ENCODE results near the gene STX17.
"Not testable (repeated sequence)": the region's sequence is repeated elsewhere in the genome, so short reads cannot be mapped to it uniquely, and the experiment has no call there.

Gene STX17

GRCh38 chr9:99906403-99907207 lies at the start of gene STX17:
TSS of gene STX17 (plus strand) at chr9:99906654. CDS start at chr9:99915240, 8,586 bp downstream.
- Mint-ChIP-seq H3K36me3 (ENCODE audit: low read depth) (peaks cover 5% of the 10 kb centered on the region), H3K9me3 (no peaks in the 10 kb centered on the region), H3K27ac (peak within 1 kb of the TSS; percentile 98), H3K4me1 (ENCODE audit: low read depth) (peaks cover 20% of the 10 kb centered on the region), H3K27me3 (ENCODE audit: low read depth) (peaks cover 21% of the 10 kb centered on the region), H3K4me3 (peak within 1 kb of the TSS; percentile 95)

GRCh38 chr9:99857576-99857975 lies 48.9 kb upstream of the STX17 start:
- H3K9me3 Mint-ChIP-seq; H3K4me1 Mint-ChIP-seq (ENCODE audit: low read depth); H3K27me3 Mint-ChIP-seq (ENCODE audit: low read depth); H3K36me3 Mint-ChIP-seq (ENCODE audit: low read depth); H3K4me3 Mint-ChIP-seq; H3K27ac Mint-ChIP-seq: not testable (repeated sequence)

DNA sequence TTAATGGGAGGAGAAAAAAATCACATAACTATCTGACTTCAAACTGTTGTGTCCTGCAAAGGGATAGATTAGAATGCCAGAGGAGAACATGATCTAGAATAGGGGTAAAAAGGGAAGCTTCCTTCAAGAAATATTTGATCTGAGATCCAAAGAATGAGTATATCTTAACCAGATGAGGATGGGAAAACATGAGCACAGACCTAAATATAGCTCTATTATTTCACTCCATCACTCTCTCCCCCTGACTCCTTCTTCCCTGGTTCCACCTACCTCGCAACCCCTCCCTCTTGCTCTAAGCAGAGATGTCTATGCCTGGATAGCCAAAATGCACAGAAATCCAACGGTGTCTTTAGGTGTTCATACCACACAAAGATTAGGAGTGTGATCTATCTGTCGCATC lies 48.4 kb upstream of the STX17 start:
- H3K4me3 Mint-ChIP-seq, result no peak overlapping the region
- H3K27me3 Mint-ChIP-seq (ENCODE audit: low read depth), result peaks cover 3% of the 10 kb centered on the region
- H3K9me3 Mint-ChIP-seq, result no peaks in the 10 kb centered on the region
- peaks cover 3% of the 10 kb centered on the region for H3K4me1 Mint-ChIP-seq (ENCODE audit: low read depth)
- no peak overlapping the region for H3K27ac Mint-ChIP-seq
- H3K36me3 Mint-ChIP-seq (ENCODE audit: low read depth), result peaks cover 4% of the 10 kb centered on the region

DNA sequence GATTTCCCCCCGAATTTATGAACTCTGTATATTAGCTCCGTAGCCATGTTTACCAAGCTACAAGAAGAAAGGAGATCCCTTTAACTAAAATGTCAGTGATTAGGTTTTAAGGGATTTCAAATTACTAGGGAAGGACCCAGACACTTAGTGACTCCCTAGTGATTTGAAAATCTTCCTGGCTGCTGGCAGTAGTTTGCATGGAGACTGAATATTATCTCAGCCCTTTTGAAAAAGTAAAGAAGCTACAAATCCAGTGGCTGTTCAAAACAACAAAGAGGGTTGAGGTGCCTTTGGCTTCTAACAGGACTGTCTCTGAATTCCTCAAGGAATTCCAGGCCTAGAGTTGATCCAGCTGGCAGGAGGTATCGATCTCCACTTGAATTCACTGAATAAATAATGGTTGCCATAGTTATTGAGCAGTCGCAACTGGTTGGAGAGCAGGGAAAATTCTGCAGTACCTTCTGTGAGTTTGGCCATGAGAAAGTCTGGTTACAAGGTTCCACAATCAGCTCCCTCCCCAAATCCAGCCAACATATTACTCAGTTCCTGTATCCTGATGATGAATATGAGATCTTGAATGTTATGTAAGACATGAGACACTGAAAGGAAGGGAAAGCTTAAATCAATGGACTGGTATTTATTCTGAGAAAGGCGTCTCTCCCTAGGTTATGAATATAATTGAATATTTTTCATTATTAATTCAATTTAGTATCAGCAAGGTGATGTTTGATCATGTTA lies 47.0 kb upstream of the STX17 start:
- Mint-ChIP-seq H3K9me3 (no peaks in the 10 kb centered on the region), H3K36me3 (ENCODE audit: low read depth) (peaks cover 10% of the 10 kb centered on the region), H3K27me3 (ENCODE audit: low read depth) (peaks cover 3% of the 10 kb centered on the region), H3K4me1 (ENCODE audit: low read depth) (peaks cover 3% of the 10 kb centered on the region), H3K27ac (no peak overlapping the region), H3K4me3 (no peak overlapping the region)

DNA sequence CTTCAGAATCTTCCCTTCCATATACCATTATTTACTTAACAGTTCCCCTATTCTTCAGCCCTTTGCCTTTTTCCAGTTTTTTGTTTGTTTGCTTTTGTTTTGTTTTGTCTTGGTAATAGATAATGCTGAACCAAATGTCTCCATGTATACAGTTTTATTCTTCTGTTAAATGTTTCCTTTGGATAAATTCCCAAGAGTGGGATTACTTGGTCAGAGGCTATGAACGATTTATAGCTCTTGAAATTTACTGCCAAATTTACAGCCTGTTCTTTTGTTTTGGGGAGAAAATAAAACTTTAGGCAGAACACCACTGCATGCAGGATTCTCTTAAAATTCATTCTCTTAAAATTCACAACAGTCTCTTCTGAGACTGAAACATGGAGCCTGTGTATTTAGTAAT lies 46.2 kb upstream of the STX17 start:
- no peak overlapping the region for H3K4me3 Mint-ChIP-seq
- H3K27ac Mint-ChIP-seq, result no peak overlapping the region
- H3K9me3 Mint-ChIP-seq, result no peaks in the 10 kb centered on the region
- H3K36me3 Mint-ChIP-seq (ENCODE audit: low read depth), result peaks cover 8% of the 10 kb centered on the region
- H3K4me1 Mint-ChIP-seq (ENCODE audit: low read depth), result peaks cover 2% of the 10 kb centered on the region
- peaks cover 3% of the 10 kb centered on the region for H3K27me3 Mint-ChIP-seq (ENCODE audit: low read depth)

DNA sequence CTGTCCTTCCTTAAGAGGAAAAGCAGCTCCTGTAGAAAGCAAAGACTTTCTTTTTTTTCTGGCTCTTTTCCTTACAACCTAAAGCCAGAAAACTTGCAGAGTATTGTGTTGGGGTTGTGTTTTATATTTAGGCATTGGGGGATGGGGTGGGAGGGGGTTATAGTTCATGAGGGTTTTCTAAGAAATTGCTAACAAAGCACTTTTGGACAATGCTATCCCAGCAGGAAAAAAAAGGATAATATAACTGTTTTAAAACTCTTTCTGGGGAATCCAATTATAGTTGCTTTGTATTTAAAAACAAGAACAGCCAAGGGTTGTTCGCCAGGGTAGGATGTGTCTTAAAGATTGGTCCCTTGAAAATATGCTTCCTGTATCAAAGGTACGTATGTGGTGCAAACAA lies 42.5 kb upstream of the STX17 start:
- no peak overlapping the region for H3K27ac Mint-ChIP-seq

DNA sequence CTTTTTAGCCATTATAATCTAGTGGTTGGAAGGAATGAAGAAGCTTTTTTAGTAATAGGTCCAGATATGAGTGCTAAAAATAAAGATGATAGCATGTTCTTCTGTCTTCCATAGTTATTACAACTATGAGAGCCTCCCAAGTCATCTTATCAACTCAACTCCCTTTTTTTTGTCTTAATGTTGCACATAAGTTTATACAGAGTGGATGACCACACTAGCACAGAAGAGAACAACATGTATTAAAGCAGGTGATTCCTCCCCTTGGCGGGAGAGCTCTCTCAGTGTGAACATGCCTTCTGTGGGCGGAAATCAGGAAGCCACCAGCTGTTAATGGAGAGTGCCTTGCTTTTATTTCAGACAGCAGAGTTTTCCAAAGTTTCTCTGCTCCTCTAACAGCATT lies 40.1 kb upstream of the STX17 start:
- Mint-ChIP-seq H3K9me3 (no peaks in the 10 kb centered on the region), H3K27ac (no peak overlapping the region), H3K4me3 (no peak overlapping the region), H3K4me1 (ENCODE audit: low read depth) (peaks cover 27% of the 10 kb centered on the region), H3K36me3 (ENCODE audit: low read depth) (peaks cover 6% of the 10 kb centered on the region), H3K27me3 (ENCODE audit: low read depth) (no peaks in the 10 kb centered on the region)

More for the DNA sequence above, 42.5 kb upstream of the STX17 start:
- no peaks in the 10 kb centered on the region for H3K9me3 Mint-ChIP-seq
- peaks cover 17% of the 10 kb centered on the region for H3K4me1 Mint-ChIP-seq (ENCODE audit: low read depth)
- peaks cover 6% of the 10 kb centered on the region for H3K36me3 Mint-ChIP-seq (ENCODE audit: low read depth)
- H3K27me3 Mint-ChIP-seq (ENCODE audit: low read depth), result no peaks in the 10 kb centered on the region
- no peak overlapping the region for H3K4me3 Mint-ChIP-seq

GRCh38 chr9:99867536-99867935 lies 38.9 kb upstream of the STX17 start:
- Mint-ChIP-seq H3K4me1 (ENCODE audit: low read depth) (peaks cover 27% of the 10 kb centered on the region), H3K4me3 (no peak overlapping the region), H3K36me3 (ENCODE audit: low read depth) (peaks cover 6% of the 10 kb centered on the region), H3K9me3 (no peaks in the 10 kb centered on the region), H3K27ac (no peak overlapping the region), H3K27me3 (ENCODE audit: low read depth) (no peaks in the 10 kb centered on the region)

DNA sequence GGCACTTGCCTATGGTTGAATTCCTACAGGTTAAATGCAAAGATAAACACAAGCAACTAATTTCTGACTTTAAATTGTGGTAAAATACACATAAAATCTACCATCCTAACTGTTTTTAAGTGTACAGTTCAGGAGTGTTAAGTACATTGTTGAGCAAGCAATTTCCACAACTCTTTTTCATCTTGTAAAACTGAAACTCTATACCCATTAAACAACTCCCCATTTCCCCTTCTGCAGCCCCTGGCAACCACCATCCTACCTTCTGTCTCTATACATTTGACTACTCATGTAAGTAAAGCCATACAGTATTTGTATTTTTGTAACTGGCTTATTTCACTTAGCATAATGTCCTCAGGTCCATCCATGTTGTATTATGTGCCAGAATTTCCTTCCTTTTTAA lies 38.5 kb upstream of the STX17 start:
- H3K9me3 Mint-ChIP-seq, result no peaks in the 10 kb centered on the region
- peaks cover 6% of the 10 kb centered on the region for H3K36me3 Mint-ChIP-seq (ENCODE audit: low read depth)
- no peak overlapping the region for H3K27ac Mint-ChIP-seq
- H3K4me1 Mint-ChIP-seq (ENCODE audit: low read depth), result peaks cover 27% of the 10 kb centered on the region
- H3K27me3 Mint-ChIP-seq (ENCODE audit: low read depth), result no peaks in the 10 kb centered on the region
- H3K4me3 Mint-ChIP-seq, result no peak overlapping the region

DNA sequence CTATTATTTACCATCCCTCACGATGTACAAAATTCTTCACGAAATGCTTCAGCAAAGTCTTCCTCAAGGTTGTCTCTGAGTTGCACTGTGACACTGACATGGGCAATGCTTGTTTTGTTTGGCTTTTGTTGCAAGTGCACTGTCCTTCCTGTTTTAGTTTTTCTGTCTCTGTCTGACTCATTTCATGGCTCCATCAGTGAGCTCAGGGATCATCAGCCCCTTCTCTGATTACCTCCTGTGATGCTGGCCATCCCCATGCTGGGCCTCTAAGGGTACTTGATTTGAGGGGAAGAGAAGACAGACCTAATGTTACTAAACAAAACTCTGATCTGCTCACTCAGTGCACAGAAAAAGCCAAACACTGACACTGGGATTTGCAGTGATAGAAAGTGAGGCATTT lies 37.6 kb upstream of the STX17 start:
- Mint-ChIP-seq H3K4me3 (no peak overlapping the region), H3K27ac (peak overlapping the region; percentile 23), H3K4me1 (ENCODE audit: low read depth) (peaks cover 29% of the 10 kb centered on the region), H3K27me3 (ENCODE audit: low read depth) (peaks cover 2% of the 10 kb centered on the region), H3K36me3 (ENCODE audit: low read depth) (peaks cover 2% of the 10 kb centered on the region), H3K9me3 (no peaks in the 10 kb centered on the region)

GRCh38 chr9:99870126-99870525 lies 36.3 kb upstream of the STX17 start:
- H3K36me3 Mint-ChIP-seq (ENCODE audit: low read depth), result no peaks in the 10 kb centered on the region
- peaks cover 4% of the 10 kb centered on the region for H3K9me3 Mint-ChIP-seq
- no peak overlapping the region for H3K27ac Mint-ChIP-seq
- H3K27me3 Mint-ChIP-seq (ENCODE audit: low read depth), result peaks cover 11% of the 10 kb centered on the region
- H3K4me3 Mint-ChIP-seq, result no peak overlapping the region
- H3K4me1 Mint-ChIP-seq (ENCODE audit: low read depth), result peaks cover 33% of the 10 kb centered on the region

DNA sequence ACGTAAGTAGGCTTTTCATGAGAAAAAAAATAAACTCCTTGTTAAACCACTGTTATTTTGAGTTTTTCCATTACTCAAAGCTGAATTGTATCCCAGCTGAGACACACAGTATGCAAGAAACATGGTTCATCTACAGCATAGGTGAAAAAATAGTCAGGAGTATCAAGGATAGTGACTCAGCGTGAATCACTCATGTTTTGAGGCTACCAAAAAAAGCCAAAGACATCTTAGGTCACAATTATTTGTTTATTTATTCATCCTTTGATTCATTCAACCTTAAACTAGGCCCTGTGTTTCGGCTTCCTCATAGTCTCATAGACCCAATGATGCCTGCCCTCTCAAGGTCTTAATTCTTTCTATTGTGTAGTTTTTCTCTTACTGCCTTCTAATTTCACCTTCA lies 32.9 kb upstream of the STX17 start:
- Mint-ChIP-seq H3K9me3 (peaks cover 7% of the 10 kb centered on the region), H3K27ac (no peak overlapping the region), H3K36me3 (ENCODE audit: low read depth) (no peaks in the 10 kb centered on the region), H3K4me1 (ENCODE audit: low read depth) (peaks cover 20% of the 10 kb centered on the region), H3K4me3 (no peak overlapping the region), H3K27me3 (ENCODE audit: low read depth) (peaks cover 23% of the 10 kb centered on the region)

DNA sequence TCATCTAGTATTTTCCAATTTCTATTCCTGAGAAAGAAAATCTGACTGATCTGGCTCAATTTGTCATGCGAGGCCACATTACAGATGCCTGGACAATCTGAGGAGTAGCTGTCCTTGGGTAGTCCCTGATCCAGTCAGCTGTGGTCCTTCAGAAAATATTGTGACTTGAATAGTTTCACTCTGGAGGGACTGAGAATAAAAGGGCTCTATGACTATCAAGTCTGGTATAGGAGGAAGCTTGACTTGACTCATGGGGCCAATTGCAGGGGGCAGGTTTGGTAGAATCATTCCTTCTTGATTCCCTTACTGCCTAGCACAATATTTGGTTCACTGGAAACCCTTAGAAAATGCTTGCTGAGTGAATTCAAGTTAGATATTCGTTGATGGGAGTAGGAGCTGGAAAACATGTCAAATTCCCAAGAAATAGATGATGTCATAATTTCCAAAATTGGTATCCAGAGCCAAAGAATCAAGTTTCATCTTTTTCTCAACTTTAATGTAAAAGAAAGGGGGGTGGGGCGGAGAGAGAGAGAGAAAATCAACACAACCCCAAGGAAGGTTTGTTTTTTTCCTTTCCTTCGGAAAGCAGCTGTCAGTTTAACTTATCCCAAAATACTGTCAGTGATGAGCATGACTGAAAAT lies 32.4 kb upstream of the STX17 start:
- Mint-ChIP-seq H3K27ac (no peak overlapping the region), H3K36me3 (ENCODE audit: low read depth) (no peaks in the 10 kb centered on the region), H3K9me3 (peaks cover 7% of the 10 kb centered on the region), H3K27me3 (ENCODE audit: low read depth) (peaks cover 23% of the 10 kb centered on the region), H3K4me3 (no peak overlapping the region), H3K4me1 (ENCODE audit: low read depth) (peaks cover 14% of the 10 kb centered on the region)

DNA sequence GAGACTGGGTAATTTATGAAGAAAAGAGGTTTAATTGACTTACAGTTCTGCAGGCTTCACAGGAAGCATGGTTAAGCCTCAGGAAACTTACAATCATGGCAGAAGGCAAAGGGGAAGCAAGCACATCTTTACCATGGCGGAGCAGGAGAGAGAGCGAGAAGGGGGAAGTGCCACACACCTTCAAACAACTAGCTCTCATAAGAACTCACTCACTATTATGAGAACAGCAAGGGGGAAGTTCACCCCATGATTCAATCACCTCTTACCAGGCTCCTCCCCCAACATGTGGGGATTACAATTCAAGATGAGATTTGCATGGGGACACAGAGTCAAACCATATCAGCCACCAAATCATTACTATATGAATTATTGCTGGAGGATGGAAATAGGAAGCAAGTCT lies 30.3 kb upstream of the STX17 start:
- Mint-ChIP-seq H3K4me3 (no peak overlapping the region), H3K4me1 (ENCODE audit: low read depth) (peaks cover 5% of the 10 kb centered on the region), H3K27me3 (ENCODE audit: low read depth) (peaks cover 23% of the 10 kb centered on the region), H3K36me3 (ENCODE audit: low read depth) (no peaks in the 10 kb centered on the region), H3K9me3 (peaks cover 11% of the 10 kb centered on the region), H3K27ac (no peak overlapping the region)

DNA sequence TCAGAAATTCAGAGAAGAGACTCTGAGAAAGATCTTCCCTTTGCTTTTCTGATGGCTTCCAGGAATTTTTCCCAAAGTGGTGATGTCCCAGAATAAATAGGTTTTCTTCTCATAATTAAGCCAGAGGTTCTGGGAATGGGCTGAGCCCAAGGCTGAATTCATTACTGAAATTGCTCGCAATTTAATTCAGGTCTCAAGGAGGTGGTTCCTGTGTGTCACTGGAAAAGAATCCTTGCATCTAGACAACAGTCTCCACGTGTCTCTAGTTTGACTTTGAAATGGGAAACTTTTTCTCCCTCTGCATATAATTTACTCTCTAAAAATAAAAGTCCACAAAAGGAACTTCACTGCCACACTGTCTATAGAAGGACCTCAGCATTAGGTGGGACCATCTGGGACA lies 27.8 kb upstream of the STX17 start:
- H3K27me3 Mint-ChIP-seq (ENCODE audit: low read depth), result peaks cover 23% of the 10 kb centered on the region
- no peak overlapping the region for H3K4me3 Mint-ChIP-seq
- peaks cover 11% of the 10 kb centered on the region for H3K9me3 Mint-ChIP-seq
- H3K4me1 Mint-ChIP-seq (ENCODE audit: low read depth), result peaks cover 9% of the 10 kb centered on the region
- no peaks in the 10 kb centered on the region for H3K36me3 Mint-ChIP-seq (ENCODE audit: low read depth)
- no peak overlapping the region for H3K27ac Mint-ChIP-seq
